HCT116 (cell line): ENCODE results near the gene EYA4. TPM values are rescaled to one million over a fixed set of nuclear protein-coding genes. Genes with fewer than 3 reads are reported as not detected.

ENCODE experiments used
- ATAC-seq: fragments of 200-7000 bp; cut with Tn5 transposase; 2 replicates; pipeline ENCODE4 v1.9.1; 2020; ENCODE audit warnings: mild to moderate bottlenecking, moderate library complexity
- BruUV-seq: library from RNA; stranded (reverse); fragments of 400-500 nt; replicated peaks from 2 replicates; lab custom pipeline; 2021; lab: Mats Ljungman, UMichigan
- CTCF ChIA-PET: fragments of 300-600 bp; sonication (Branson Sonifier 250); formaldehyde crosslinking; loops from one replicate; lab custom pipeline; 2021; ENCODE audit warnings: antibody characterized with exemption; lab: Charles Lee
- POLR2A ChIA-PET: fragments of 300-600, 350-600 bp; sonication (Branson Sonifier 250); formaldehyde crosslinking; loops from one replicate; lab custom pipeline; 2021; ENCODE audit warnings: antibody characterized with exemption; lab: Charles Lee
- RAD21 ChIA-PET, 2 experiments: fragments of 300-600 bp; sonication (Branson Sonifier 250); formaldehyde crosslinking; loops; one replicate each; lab custom pipeline; 2023; ENCODE audit warnings: low total read pairs in 2 of 2; ENCODE audit not compliant: uncharacterized antibody in 2 of 2, unreplicated experiment in 2 of 2, low non-redundant PET in 1 of 2; lab: Charles Lee
- DNase-seq: peaks from one replicate; pipeline ENCODE4 v3.0.0-alpha.2; 2010; ENCODE audit warnings: low read depth, low spot score
- H2AFZ ChIP-seq: fragments of 200-600 bp; shearing (Covaris generic), sonication (generic); 2 replicates; pipeline ENCODE4 v1.6.1; 2017; ENCODE audit warnings: low read depth, mixed run types, mixed read lengths, antibody characterized with exemption, low read length; ENCODE audit not compliant: poor library complexity, severe bottlenecking
- H3K27ac ChIP-seq: 2 replicates; pipeline ENCODE4 v1.5.1; 2012; ENCODE audit warnings: low read depth, low read length
- H3K27me3 ChIP-seq: fragments of 200-600 bp; sonication (generic); 2 replicates; pipeline ENCODE4 v1.6.1; 2016; ENCODE audit warnings: mixed run types, low read length, mixed read lengths; ENCODE audit not compliant: insufficient read depth
- H3K36me3 ChIP-seq, 2 experiments: fragments of 200-500 bp in 1 of 2; fragments of 200-600 bp in 1 of 2; sonication (Bioruptor generic) in 1 of 2; sonication (generic) in 1 of 2; 2 replicates each; pipeline versions ENCODE4 v1.5.1 to v1.6.1; 2014 to 2016; ENCODE audit warnings: low read length in 2 of 2, inconsistent platforms in 1 of 2, mixed read lengths in 1 of 2, mixed run types in 1 of 2; ENCODE audit not compliant: insufficient read depth in 2 of 2, control insufficient read depth in 1 of 2
- H3K4me1 ChIP-seq, 2 experiments: fragments of 200-600 bp in 1 of 2; sonication (generic) in 1 of 2; 2 replicates each; pipeline versions ENCODE4 v1.5.1 to v1.6.1; 2012 to 2017; ENCODE audit warnings: low read length in 2 of 2, inconsistent platforms in 1 of 2, mild to moderate bottlenecking in 1 of 2, mixed read lengths in 1 of 2, mixed run types in 1 of 2, moderate library complexity in 1 of 2; ENCODE audit not compliant: insufficient read depth in 2 of 2, control insufficient read depth in 1 of 2
- H3K4me2 ChIP-seq: fragments of 200-600 bp; sonication (generic); 2 replicates; pipeline ENCODE4 v1.6.1; 2017; ENCODE audit warnings: mixed run types, low read length, mixed read lengths
- H3K4me3 ChIP-seq, 2 experiments: fragments of 200-600 bp in 1 of 2; sonication (generic) in 1 of 2; replicated peaks in 1 of 2; 2 replicates each; pipeline ENCODE4 v1.5.1; 2011 to 2016; ENCODE audit warnings: low read length in 2 of 2, control low read depth in 1 of 2, low read depth in 1 of 2, mild to moderate bottlenecking in 1 of 2, mixed read lengths in 1 of 2, mixed run types in 1 of 2
- H3K79me2 ChIP-seq: fragments of 200-600 bp; sonication (generic); 2 replicates; pipeline ENCODE4 v1.6.1; 2017; ENCODE audit warnings: mild to moderate bottlenecking, mixed run types, low read length, moderate library complexity, mixed read lengths; ENCODE audit not compliant: insufficient read depth
- H3K9ac ChIP-seq: fragments of 200-600 bp; sonication (generic); 2 replicates; pipeline ENCODE4 v1.6.1; 2016; ENCODE audit warnings: low read length, mixed read lengths
- H3K9me2 ChIP-seq: fragments of 200-600 bp; sonication (generic), shearing (Covaris generic); 2 replicates; pipeline ENCODE4 v1.6.1; 2017; ENCODE audit warnings: mixed run types, mild to moderate bottlenecking, moderate library complexity; ENCODE audit not compliant: insufficient read depth
- H3K9me3 ChIP-seq, 2 experiments: fragments of 200-500 bp in 1 of 2; fragments of 200-600 bp in 1 of 2; sonication (Bioruptor generic) in 1 of 2; sonication (generic) in 1 of 2; 2 replicates each; pipeline ENCODE4 v1.6.1; 2014 to 2017; ENCODE audit warnings: low read length in 2 of 2, mixed read lengths in 2 of 2, inconsistent platforms in 1 of 2, low read depth in 1 of 2, mild to moderate bottlenecking in 1 of 2, mixed run types in 1 of 2, moderate library complexity in 1 of 2; ENCODE audit not compliant: control insufficient read depth in 1 of 2, insufficient read depth in 1 of 2
- H4K20me1 ChIP-seq: fragments of 200-600 bp; sonication (generic), shearing (Covaris generic); 2 replicates; pipeline ENCODE4 v1.6.1; 2017; ENCODE audit warnings: mixed run types, mild to moderate bottlenecking, moderate library complexity; ENCODE audit not compliant: insufficient read depth
- ATF3 ChIP-seq: IDR thresholded peaks from 2 replicates; pipeline ENCODE4 v1.6.1; 2012
- CEBPB ChIP-seq: IDR thresholded peaks from 2 replicates; pipeline ENCODE4 v1.6.1; 2012; ENCODE audit warnings: low read depth
- CTCF ChIP-seq, 3 experiments: fragments of 200-600 bp in 1 of 3; sonication (generic) in 1 of 3; IDR thresholded peaks in 2 of 3; conservative IDR thresholded peaks in 1 of 3; 2 replicates each; pipeline ENCODE4 v1.5.1; 2012 to 2017; ENCODE audit warnings: low read depth in 2 of 3, low read length in 2 of 3, antibody characterized with exemption in 1 of 3, borderline replicate concordance in 1 of 3, control low read depth in 1 of 3, mild to moderate bottlenecking in 1 of 3, mixed read lengths in 1 of 3, mixed run types in 1 of 3, moderate library complexity in 1 of 3; ENCODE audit not compliant: insufficient read depth in 1 of 3
- EGR1 ChIP-seq: IDR thresholded peaks from 2 replicates; pipeline ENCODE4 v1.6.1; 2012; ENCODE audit warnings: low read depth
- ELF1 ChIP-seq: IDR thresholded peaks from 2 replicates; pipeline ENCODE4 v1.6.1; 2012; ENCODE audit warnings: low read depth, borderline replicate concordance
- EZH2phosphoT487 ChIP-seq: fragments of 200-600 bp; IDR thresholded peaks from 2 replicates; pipeline ENCODE4 v1.6.1; 2018; ENCODE audit warnings: antibody characterized with exemption, borderline replicate concordance
- JUND ChIP-seq: IDR thresholded peaks from 2 replicates; pipeline ENCODE4 v1.6.1; 2012
- MAX ChIP-seq: IDR thresholded peaks from 2 replicates; pipeline ENCODE4 v1.6.1; 2012
- POLR2A ChIP-seq: IDR thresholded peaks from 2 replicates; pipeline ENCODE4 v1.7.0; 2011; ENCODE audit warnings: borderline replicate concordance; ENCODE audit not compliant: insufficient read depth, insufficient read length; ENCODE audit errors: extremely low read depth
- POLR2AphosphoS5 ChIP-seq: IDR thresholded peaks from 2 replicates; pipeline ENCODE4 v1.6.1; 2011; ENCODE audit warnings: mild to moderate bottlenecking, low read depth, low read length, moderate library complexity
- RAD21 ChIP-seq: IDR thresholded peaks from 2 replicates; pipeline ENCODE4 v1.6.1; 2012; ENCODE audit warnings: low read depth, mild to moderate bottlenecking
- REST ChIP-seq: IDR thresholded peaks from 2 replicates; pipeline ENCODE4 v1.6.1; 2012; ENCODE audit warnings: low read depth
- SRF ChIP-seq: IDR thresholded peaks from 2 replicates; pipeline ENCODE4 v1.6.1; 2012; ENCODE audit warnings: low read depth
- TCF7L2 ChIP-seq: IDR thresholded peaks from 2 replicates; pipeline ENCODE4 v1.7.0; 2011; ENCODE audit warnings: borderline replicate concordance, inconsistent platforms; ENCODE audit not compliant: insufficient read depth, insufficient read length; ENCODE audit errors: extremely low read depth
- ZNF274 ChIP-seq: fragments of 200-500 bp; sonication (Bioruptor generic); IDR thresholded peaks from 2 replicates; pipeline ENCODE4 v1.6.1; 2014; ENCODE audit warnings: mild to moderate bottlenecking, low read depth, low read length, inconsistent platforms
- intact Hi-C: fragments of 100-400 bp; cut with micrococcal nuclease; formaldehyde crosslinking; loops from 2 replicates; pipeline ENCODE4 v1.10.0; 2022
- total RNA-seq: library from RNA; stranded (reverse); gene quantifications from one replicate; pipeline ENCODE4 v1.2.1, GENCODE V29; 2021; ENCODE audit not compliant: unreplicated experiment

The EYA4 gene
- total RNA-seq, 1 experiment from 2014 or later, result not detected

GRCh38 chr6:133358574-133359150 lies 117.5 kb downstream of the EYA4 start:
- ChIA-PET CTCF (interaction anchor here (1.3 kb wide), 1 partner anchor 396 kb away, joined by 3 read pairs; no protein-coding TSS in a partner anchor), POLR2A (no interaction called here), RAD21 (no interaction called here)
- H3K9me3 ChIP-seq, result no peaks in the 10 kb centered on the region
- no peak for ATAC-seq
- no TSS peak for BruUV-seq
- no peaks in the 10 kb centered on the region for H3K9me2 ChIP-seq
- no peaks in the 10 kb centered on the region for H3K36me3 ChIP-seq
- H3K27ac ChIP-seq, result no peak overlapping the region
- H3K9ac ChIP-seq, result no peak overlapping the region
- no peak overlapping the region for H2AFZ ChIP-seq
- H3K4me1 ChIP-seq, result no peaks in the 10 kb centered on the region
- no peaks in the 10 kb centered on the region for H3K79me2 ChIP-seq
- no peak overlapping the region for H3K4me2 ChIP-seq
- H4K20me1 ChIP-seq, result no peaks in the 10 kb centered on the region
- H3K27me3 ChIP-seq, result no peaks in the 10 kb centered on the region
- H3K4me3 ChIP-seq, result no peak overlapping the region
- intact Hi-C loops, result no loop called here
- no peak for TF ChIP-seq POLR2A
- TF ChIP-seq ELF1, result no peak
- TF ChIP-seq TCF7L2, result no peak
- no peak for TF ChIP-seq REST
- no peak for DNase-seq

- RAD21 ChIA-PET, result no interaction called here
- H3K4me1 ChIP-seq, result no peaks in the 10 kb centered on the region
- DNase-seq, result no peak
- no peak overlapping the region for H3K27ac ChIP-seq
- no TSS peak for BruUV-seq
- no peak overlapping the region for H3K9ac ChIP-seq
- CTCF ChIA-PET, result interaction anchor here (1.3 kb wide), 1 partner anchor 396 kb away, joined by 3 read pairs; no protein-coding TSS in a partner anchor
- H3K79me2 ChIP-seq, result no peaks in the 10 kb centered on the region
- no peak overlapping the region for H3K4me2 ChIP-seq
- intact Hi-C loops, result no loop called here
- H4K20me1 ChIP-seq, result no peaks in the 10 kb centered on the region
- H3K4me3 ChIP-seq, result no peak overlapping the region
- no peak for ATAC-seq
- no peaks in the 10 kb centered on the region for H3K9me2 ChIP-seq
- POLR2A ChIA-PET, result no interaction called here
- no peaks in the 10 kb centered on the region for H3K9me3 ChIP-seq
- no peaks in the 10 kb centered on the region for H3K27me3 ChIP-seq
- H3K36me3 ChIP-seq, result no peaks in the 10 kb centered on the region
- H2AFZ ChIP-seq, result no peak overlapping the region
- TF ChIP-seq CTCF (IDR thresholded peaks at IDR 0.05 in 2 of 3, conservative IDR thresholded peaks at IDR 0.05 in 1 of 3; ENCODE audit: borderline replicate concordance in 1 of 3, insufficient read depth in 1 of 3, low read depth in 2 of 3, low read length in 2 of 3) (no peak), CEBPB (no peak), EGR1 (no peak), POLR2A (no peak), ZNF274 (no peak), RAD21 (no peak), JUND (no peak), EZH2phosphoT487 (no peak), MAX (no peak), POLR2AphosphoS5 (no peak), SRF (no peak), ATF3 (no peak)
Observed at GRCh38 chr6:133359256-133359655, 118.1 kb downstream of the EYA4 start.
